Measurements from ENCODE around the gene FGF12. TPM values are rescaled to one million over a fixed set of nuclear protein-coding genes. Genes with fewer than 3 reads are reported as not detected.

FGF12 gene
- total and polyA plus RNA-seq, 2 of the 13 experiments (the other 11 are each of a cell fraction or from before 2014, with no cell fraction given) = 0.07 TPM; not detected in 1

DNA sequence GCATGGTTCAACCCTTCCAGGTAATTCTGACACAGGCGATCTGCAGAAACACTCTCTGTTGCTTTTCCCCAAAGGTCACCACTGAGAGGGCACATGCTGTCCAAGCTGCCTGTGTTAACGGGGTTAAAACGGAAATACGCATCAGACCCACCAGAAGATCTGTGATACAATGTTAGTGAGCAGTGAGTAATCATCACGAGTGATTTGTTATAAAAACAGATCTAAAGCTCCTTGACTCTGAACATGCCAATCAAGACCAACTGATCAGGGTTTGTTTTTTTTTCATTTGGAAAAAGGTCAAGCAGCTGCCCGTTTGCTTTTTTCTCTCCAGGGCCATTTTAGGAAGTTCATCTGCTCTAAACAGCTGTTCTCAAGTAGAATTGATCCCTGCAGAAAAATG, 43.2 kb downstream of the FGF12 start (continued):
- TF ChIP-seq ZNF142 (CRISPR knock-in tag; IDR thresholded peaks at IDR 0.05) (no peak), ZNF383 (CRISPR knock-in tag; IDR thresholded peaks at IDR 0.05; ENCODE audit: borderline replicate concordance) (no peak)

- no peak for DNase-seq (ENCODE audit: low spot score)
- H3K4me1 ChIP-seq (ENCODE audit: insufficient read depth, low read length) = no peaks in the 10 kb centered on the region
- intact Hi-C loops (cut with micrococcal nuclease; ENCODE audit: unreplicated experiment) (no loop called here), in situ Hi-C loops (cut with HindIII; ENCODE audit: extremely low pct_ligation_motif_present, low pct_unique_long_range_greater_than_20kb) (no loop called here)
- BruUV-seq (replicated peaks) = no TSS peak
- H3K4me2 ChIP-seq (ENCODE audit: low read depth, low read length) = no peak overlapping the region
- no peak for FAIRE-seq
- WGBS (ENCODE audit: low lambda C conversion rate) = 4% methylated on average over 4 of the region's 4 CpGs
- no peak overlapping the region for H2AFZ ChIP-seq (ENCODE audit: low read length)
- no peaks in the 10 kb centered on the region for H3K79me2 ChIP-seq (ENCODE audit: insufficient read depth, low read length)
- H3K9me3 ChIP-seq (ENCODE audit: low read length) = no peaks in the 10 kb centered on the region
- POLR2A ChIA-PET = no interaction called here
- H4K20me1 ChIP-seq (ENCODE audit: insufficient read depth, low read length) = no peaks in the 10 kb centered on the region
- no peak overlapping the region for H3K27ac ChIP-seq (ENCODE audit: extremely low read length, insufficient read depth, low read length)
- no peak for ATAC-seq
- H3K27me3 ChIP-seq (ENCODE audit: control insufficient read depth in 1 of 2, insufficient read depth in 2 of 2, low read length in 2 of 2) = no peaks in the 10 kb centered on the region
- H3K9ac ChIP-seq (ENCODE audit: insufficient read depth, low read depth, low read length) = no peak overlapping the region
- CTCF ChIA-PET (ENCODE audit: low intra/inter-chr PET ratio, low total read pairs) = no interaction called here
- H3K36me3 ChIP-seq (replicated peaks in 1 of 2; ENCODE audit: control insufficient read depth in 1 of 2, insufficient read depth in 2 of 2, low read length in 2 of 2) = no peaks in the 10 kb centered on the region
- H3K4me3 ChIP-seq (replicated peaks in 1 of 3; ENCODE audit: insufficient read depth in 1 of 3, low read depth in 2 of 3, low read length in 3 of 3) = no peak overlapping the region
- TF ChIP-seq ZNF30 (CRISPR knock-in tag; IDR thresholded peaks at IDR 0.05) = no peak
- TF ChIP-seq RARA (CRISPR knock-in tag; IDR thresholded peaks at IDR 0.05) = no peak
- TF ChIP-seq, protein P1, sequence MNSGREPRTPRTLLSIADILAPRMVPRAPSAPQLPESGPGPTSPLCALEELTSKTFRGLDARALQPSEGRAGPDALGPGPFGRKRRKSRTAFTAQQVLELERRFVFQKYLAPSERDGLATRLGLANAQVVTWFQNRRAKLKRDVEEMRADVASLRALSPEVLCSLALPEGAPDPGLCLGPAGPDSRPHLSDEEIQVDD (CRISPR knock-in tag; IDR thresholded peaks at IDR 0.05; ENCODE audit: borderline replicate concordance) = no peak
- no peak for TF ChIP-seq PBX3 (CRISPR knock-in tag; IDR thresholded peaks at IDR 0.05; ENCODE audit: borderline replicate concordance)
- no peak for TF ChIP-seq ZNF121 (CRISPR knock-in tag; IDR thresholded peaks at IDR 0.05)
- no peak for TF ChIP-seq ARID3A (IDR thresholded peaks at IDR 0.05; ENCODE audit: low read depth, low read length)
- TF ChIP-seq AHR (CRISPR knock-in tag; IDR thresholded peaks at IDR 0.05) = no peak
- no peak for TF ChIP-seq ZNF839 (CRISPR knock-in tag; IDR thresholded peaks at IDR 0.05; ENCODE audit: borderline replicate concordance)
- no peak for TF ChIP-seq ZNF782 (CRISPR knock-in tag; IDR thresholded peaks at IDR 0.05; ENCODE audit: borderline replicate concordance)
- no peak for TF ChIP-seq BCL6 (CRISPR knock-in tag; IDR thresholded peaks at IDR 0.05)
Measured at GRCh38 chr3:192675958-192676649, 51.2 kb downstream of the FGF12 start.

All from HepG2 (cell line).